Stimulated activated CD4-positive, alpha-beta T cell treated with anti-CD3 and anti-CD28 coated beads, Interleukin-15, amount 100 ng/mL, for 1 hour (primary cell): ENCODE measurements around the gene EHD4.
A peak's percentile ranks its signal among the peaks of the same experiment; 100 is the strongest.

ENCODE experiments used
- DNase-seq, 2 donors: peaks; one replicate each; pipeline ENCODE4 v3.0.0-alpha.2; 2020; ENCODE audit warnings: low read depth in 1 of 2, low spot score in 1 of 2

Gene EHD4

DNA sequence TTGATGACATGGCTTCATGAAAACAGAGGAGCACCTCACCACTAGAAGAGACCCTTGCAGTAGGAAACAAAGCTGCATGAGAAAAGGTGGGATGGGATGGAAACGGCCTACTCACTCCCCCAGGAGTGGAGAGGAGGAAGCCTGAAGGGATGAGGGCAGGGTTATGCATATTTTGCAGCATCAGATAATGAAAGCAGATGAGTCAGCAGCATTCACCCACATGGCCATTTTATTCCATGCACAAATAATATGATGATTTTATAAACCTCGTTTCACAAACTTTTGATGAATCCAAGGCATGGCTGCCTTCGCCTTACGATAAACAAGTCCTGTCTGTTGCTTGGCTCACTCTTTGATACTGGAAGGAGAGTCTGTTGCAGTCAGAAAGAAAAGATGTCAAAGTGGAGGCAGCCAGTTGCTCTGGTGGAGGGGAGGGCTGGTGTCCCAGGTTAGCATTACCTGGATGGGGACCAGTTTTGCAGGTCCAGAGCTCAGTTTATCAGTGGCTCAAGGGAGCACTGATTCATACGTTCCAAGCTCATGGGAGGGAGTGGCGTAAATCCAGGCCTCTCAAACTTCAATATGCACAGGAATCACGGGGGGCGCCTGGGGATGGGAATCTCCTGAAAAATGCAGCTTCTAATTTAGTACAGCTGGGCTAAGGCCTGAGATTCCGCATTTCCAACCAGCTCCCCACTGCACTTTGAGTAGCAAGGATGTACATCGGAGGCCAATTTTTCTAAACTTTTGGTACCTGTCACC lies 9.2 kb upstream of the EHD4 start:
- no peak for DNase-seq

DNA sequence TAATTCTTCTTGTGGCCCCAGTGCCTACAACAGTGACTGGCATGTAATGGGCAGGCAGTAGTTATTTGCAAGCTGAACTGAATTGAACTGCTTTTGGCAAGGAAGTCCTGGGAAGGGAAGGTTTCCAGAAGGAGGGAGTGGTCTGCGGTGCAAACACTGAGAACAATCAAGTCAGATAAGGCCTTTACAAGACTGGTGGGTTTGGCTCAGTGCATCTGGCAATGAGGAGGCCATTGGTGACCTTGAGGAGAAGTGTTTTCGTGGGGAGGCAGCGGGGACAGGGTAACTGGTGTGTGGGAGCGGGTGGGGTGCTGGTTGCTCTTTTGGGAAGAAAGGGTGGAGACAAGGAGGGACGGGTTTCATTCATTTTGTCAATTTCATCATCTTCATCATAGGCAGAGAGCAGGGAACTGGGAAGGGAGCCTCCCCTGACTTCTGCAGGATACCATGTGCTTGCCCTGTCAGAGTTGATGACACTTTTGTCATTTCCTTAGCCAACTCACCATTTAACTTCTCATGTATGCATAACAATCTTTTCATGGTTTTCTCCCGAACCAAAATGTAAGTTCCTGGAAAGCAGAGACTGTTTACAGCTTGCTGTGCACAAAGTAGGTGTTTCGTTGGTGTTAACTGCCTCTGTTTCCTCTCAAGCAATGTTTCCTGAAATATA lies 8.4 kb upstream of the EHD4 start:
- no peak for DNase-seq

DNA sequence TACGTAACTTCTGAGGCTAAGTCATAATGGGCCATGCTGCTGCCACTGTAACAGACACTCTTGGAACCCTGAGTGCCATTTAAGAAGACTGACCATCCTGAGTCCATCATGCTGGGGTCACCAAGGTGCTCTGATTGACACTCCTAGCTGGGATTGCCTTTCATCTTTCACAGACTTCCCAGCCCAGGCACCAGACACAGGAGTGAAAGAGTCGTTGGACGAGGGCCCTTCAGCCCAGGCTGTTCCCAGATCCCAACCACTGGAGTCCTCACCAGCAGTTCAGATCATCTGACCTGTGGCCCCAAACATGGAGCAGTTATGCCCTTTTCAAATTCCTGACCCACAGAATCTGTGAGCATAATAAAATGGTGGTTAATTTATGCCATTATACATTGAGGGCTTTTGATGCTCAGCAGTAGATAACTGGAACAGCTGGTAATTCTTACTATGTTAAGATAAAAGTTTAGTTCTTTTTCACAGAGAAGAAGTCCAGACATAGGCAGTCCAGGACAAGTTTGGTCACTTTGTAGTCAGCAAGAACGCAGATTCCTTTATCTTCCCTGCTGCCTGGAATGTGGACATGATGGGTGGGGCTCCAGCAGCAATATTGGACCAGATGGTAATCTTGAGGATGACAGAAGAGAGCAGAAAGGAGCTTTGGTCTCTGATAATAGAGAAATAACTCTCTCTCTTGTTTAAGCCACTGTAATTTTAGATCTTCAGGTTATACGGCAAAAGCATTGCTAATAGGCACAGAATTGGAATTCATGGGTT lies 7.3 kb upstream of the EHD4 start:
- DNase-seq: no peak

DNA sequence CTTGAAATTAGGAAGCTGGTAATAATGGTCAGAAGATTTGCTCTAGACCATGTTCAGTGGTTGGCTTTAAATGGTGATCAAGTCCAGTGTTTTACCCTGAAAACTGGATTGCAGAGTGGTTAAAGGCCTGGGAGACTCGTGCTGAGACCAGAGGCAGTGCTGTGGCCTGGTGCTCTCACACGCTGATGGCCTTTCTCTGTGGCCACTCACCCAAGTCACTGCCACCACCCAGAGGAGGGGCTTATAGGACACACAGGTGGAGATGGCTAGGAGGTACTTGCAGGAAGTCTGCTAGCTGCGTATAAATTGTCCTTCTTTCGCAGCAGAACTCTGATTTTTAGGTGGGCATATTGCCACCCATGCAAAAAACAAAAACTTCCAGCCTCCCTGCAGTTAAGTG lies 6.2 kb upstream of the EHD4 start:
- DNase-seq: no peak

DNA sequence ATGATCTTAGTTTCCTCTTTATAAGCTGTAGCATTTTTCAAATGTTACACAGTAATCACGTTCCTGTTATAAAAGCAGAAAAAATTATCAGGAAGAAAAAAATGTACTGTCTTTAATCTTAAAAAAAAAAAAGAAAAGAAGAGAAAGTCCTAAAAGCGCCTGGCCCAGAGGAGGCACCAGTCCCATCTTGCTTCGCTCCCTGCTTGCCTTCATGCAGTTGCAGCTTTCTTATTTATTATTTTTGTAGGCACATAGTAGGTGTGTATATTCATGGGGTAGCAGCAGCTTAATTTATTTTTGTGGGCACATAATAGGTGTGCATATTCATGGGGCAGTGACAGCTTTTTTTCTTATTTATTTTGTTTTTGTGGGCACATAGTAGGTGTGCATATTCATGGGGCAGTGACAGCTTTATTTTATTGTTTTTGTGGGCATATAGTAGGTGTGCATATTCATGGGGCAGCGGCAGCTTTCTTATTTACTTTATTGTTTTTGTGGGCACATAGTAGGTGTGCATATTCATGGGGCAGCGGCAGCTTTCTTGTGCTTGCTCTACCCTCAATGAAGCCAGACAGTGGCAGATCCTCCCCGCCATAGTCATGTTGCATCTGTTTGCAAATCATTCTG lies 5.5 kb upstream of the EHD4 start:
- DNase-seq: no peak

DNA sequence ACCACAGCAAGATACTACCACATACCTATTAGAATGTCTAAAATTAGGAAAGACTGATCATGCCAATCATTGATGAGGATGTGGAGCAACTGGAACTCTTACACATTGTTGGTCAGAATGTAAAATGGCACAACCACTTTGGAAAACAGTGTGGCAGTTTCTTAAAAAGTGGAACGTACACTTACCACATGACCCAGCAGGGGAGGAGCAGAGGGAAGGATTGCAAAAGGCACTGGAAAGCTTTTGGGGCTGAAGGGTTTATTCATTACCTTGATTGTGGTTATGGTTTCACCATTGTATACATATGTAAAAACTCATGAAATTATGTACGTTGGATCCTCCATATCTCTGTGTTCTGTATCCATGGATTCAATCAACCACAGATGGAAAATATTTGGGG lies 3.3 kb upstream of the EHD4 start:
- no peak for DNase-seq

DNA sequence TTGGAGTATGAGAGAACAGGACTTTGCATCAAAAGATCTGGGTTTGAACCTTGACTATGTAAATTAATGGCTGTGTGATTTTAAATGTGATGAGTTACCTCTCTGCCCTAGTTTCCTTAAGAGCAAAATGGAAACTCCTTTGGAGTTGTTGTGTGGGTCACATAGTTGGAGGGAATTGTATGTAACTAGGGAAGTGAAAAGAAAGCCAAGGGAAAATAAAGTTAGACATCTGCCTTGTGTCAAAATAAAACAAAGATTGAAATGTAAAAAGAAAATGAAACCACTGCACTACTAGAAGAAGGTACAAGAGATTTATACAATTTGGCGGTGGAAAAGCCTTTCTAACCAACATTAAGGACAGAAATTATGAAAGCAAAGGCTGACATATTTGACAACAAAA lies 1.7 kb upstream of the EHD4 start:
- DNase-seq: no peak

DNA sequence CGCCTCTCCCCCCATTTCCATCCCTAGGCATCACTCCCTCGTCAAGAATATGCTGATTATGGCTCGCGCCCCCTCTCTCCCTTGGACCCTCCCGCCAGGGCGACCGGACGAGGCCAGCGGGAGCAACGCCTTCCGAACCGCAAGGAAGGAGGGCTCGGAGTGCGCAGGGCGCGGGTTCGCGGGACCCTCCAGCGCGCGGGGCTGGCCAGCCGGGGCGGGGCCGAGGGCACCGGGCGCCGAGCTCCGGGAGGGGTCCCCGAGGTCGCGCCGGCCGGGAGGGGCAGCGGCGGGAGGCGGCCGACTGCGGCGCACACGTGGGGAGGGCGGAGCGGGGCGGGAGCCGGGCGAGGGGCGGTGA lies 483 bp downstream of the EHD4 start:
- DNase-seq: no peak

DNA sequence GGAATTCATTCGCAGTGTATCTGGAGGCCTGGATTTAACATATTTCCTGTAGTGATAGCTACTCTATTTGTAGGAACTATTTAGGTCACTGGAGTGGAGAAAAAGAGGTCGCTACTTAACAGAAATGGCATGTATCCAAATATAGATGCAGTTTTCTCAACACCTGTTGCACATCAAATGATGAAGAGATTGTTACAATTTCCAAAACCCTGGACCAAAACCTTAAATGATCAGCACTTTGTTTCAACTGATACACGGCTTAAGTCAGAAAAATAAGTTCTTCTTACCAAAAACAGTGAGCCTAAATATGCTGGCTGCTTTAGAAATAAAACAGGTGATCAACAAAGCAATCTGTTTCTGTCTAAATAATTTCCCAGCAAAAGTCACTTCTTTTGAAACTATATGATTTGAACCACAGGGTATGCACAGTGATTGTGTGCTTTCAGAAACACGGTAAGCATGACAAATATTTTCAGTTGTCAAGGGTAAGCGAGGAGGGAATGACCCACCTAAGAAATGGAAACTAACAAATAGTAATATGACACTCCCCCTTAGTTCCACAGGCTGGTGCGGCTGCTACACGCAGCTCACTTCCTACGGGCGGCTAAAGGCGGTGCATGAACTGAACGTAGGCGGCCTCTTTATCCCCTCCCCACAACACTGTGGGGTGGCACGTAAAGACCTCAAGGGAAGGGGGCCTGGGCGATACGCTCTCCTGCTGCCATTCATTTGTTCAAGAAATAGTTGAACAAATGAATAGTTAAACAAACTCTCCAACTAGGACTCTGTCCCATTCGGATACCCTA lies 1.1 kb downstream of the EHD4 start:
- peak; percentile 54 for DNase-seq

DNA sequence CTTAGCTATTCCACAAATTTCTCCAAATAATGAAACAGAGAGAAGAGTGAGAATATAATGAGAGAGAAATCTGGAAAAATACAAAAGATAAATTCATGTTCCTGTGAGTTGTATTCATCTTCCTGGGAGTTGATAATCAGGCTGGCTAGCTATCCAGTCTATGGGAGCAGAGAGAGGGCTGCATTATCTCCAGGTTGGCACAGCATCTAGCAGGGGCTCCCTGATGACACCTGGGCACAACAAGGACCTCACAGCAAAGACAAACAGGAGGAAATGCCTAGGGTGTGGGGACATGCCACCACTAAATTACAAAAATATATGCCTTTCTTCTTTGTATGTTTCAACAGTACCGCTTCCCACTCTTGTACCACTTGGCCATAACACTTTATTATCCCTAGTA lies 1.9 kb downstream of the EHD4 start:
- no peak for DNase-seq

DNA sequence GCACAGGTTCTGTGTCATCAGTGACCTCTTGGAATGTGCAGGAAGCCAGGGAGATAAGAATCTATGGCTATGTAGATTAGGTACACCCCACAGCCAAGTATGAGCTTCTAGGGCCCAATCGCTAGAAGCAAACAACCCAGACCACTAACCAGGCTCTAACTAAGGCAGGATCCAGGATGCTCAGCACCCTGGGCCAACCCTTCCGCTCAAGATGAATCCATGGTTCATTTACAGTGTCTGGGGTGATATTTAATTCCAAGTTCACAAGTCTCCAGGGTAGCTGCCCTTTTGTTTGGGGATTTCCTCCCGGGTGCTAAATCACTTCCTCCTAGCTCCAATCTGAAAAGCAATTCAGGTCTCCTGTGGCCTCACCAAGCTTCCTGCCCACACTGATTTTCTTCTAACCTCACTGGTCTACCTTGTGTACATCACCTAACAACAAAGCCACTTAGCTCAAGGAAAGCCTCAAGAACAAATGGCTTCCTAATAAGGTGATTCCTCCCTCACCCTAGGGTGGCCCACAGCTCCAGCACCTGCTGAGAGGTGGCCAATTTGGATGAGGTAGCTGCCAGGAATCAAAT lies 2.4 kb downstream of the EHD4 start:
- DNase-seq: no peak

DNA sequence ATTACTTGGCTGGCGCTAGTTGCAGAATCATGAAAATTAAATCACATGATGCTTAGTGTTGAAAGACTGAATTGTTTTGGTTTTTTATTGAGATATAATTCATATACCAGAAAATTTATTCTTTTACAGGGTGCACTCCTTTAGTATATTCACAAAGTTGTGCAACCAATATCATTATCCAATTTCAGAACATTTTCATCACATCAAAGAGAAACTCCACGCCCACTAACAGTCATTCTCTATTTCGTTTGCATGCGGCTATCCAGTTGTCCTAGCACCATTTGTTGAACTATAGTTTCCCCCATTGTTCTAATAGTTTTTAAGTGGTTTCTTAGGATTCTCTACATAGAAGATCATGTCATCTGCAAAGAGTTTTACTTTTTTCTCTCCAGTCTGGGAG lies 3.7 kb downstream of the EHD4 start:
- no peak for DNase-seq

DNA sequence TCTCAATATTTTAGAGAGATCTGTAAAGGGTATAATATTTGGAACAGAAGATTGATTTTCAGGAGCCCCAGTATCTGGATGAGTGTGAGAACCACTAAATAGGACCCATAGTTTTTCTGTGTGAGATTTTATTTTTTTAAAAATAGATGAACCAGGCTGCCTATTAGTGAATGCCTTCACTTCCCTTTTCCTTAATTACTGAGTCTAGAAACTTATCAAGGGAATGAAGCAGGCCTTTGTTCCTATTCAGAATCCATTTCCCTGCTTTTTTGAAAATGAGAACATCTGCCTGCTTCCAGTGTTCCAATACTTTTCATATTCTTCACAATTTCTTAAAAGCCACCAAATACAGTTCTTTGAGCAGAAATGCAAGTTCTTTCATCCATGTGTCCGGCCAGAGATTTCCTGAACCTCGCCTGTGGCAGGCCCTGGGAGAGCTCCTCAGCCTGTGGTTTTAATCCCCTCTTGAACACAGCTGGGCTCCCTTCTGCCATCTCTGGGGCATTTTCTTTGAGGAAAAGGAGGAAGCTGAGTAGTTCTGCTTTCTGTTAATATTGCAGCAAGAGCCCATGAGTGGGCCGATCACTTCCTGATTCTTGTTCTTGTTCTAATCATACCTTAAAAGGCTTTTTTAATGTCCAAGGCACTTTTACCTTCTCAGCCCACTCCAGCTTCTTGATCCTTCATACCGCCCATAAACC lies 4.7 kb downstream of the EHD4 start:
- no peak for DNase-seq

DNA sequence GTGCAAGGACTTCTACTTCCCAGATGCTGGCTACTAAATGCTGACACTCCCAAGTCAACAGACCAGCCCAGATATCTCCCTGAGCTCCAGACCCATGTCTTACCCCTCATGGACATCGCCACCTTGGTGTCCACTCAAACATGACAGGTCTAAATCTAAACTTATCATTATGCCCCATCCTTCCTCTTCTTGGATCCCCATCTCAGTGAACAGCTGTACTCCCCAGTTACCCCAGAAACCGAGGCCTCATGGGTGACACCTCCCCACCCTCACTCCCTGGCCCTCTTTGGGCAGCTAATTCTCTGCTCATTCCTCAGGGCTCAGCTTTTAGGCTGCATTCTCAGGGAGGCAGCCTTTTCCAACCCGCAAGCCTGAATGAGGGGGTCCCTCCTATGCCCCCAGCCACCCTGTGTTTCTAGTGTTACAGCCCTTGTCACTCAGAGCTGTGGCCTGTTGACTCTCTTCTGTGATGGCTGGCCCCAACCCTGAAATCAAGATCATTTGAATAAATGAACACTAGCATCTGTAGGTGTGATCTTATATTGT lies 5.4 kb downstream of the EHD4 start:
- no peak for DNase-seq

DNA sequence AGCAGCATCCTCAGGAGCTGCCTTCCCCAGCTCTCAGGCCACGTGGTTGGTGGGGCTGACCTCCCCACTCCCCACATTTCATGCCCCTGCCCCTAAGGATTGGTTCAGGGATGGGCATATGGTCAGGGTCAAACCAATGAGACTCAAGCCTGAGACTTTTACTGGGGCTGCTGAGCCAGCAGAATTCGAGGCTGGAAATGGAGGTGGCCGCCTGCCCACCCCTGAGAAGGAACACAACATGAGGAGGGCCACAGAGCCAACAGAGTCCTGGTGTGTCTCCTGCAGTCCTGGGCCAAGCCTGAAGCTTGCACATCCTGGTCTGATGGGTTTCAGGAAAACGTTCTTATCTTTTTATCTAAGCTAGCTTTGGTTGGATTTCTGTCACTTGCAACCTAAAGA lies 5.9 kb downstream of the EHD4 start:
- no peak for DNase-seq

DNA sequence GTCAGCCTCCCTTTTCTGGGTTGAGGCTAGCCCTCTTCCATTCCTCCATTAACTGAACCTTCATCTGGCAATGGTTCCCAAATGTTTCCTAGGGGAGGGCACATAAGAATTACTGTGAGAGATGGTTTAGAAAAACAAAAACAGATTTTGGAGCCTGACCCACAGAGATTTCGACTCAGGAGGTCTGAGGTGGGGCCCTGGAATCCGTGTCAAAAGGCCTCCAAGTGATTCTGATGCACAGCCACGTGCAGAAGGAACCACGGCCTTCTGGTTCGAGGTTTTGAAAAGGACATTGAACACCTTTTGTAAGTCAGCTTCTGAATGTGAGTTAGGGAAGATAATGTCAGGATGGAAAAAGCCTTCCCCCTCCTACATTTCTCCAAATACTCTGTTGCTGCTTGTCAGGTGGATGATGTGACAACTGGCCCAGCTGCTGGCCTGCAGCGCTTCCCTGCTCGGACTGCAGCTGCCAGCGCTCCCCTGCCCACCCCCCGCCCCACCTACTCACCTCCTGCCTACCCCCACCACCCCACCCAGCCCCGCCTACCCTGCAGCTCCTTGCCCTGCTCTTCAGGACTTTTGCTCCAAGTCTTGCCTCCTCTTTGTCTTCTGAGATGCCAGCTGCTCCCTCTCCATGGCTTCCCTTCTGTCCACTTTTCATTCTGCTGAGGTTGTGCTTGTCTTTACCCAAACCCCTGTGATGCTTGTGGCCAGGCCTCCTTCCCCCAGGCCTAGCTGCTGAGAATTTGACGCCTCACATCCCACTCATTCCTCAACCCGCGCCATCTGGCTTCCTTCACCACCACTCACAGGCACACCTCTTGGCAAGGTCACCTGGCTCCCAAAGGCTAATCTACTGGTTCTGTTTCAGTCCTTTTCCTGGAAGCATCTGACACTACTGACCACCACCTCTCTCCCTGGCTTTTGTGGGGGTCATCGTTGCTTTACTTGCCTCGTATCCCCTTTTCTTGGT lies 6.6 kb downstream of the EHD4 start:
- DNase-seq: no peak

DNA sequence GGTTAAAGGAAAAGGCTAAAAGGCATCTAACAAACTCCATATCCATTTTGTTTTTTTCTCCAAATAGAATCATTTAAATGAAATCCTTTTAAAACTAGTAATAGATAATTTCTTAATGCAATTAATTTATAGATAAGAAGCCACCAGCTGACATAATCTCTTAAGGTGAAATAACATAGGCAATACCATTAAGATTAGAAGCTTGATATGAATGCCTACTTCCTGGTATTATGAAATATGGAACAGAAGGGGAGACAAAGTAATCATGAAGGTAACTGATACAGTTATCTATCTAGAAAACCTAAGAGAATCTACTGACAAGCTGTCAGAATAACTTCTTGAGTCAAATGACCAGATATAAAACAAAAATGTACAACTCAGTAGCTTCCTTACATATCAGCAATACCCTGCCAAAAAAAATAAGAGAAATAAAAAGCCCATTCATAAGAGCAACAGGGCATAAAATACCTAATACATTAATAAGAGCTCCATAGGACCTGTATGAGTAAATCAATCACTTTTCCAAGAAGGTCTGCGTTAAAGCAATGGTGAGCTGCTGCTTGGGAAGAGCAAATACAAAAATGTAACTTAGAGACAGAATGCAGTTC lies 10.7 kb downstream of the EHD4 start:
- DNase-seq: no peak

DNA sequence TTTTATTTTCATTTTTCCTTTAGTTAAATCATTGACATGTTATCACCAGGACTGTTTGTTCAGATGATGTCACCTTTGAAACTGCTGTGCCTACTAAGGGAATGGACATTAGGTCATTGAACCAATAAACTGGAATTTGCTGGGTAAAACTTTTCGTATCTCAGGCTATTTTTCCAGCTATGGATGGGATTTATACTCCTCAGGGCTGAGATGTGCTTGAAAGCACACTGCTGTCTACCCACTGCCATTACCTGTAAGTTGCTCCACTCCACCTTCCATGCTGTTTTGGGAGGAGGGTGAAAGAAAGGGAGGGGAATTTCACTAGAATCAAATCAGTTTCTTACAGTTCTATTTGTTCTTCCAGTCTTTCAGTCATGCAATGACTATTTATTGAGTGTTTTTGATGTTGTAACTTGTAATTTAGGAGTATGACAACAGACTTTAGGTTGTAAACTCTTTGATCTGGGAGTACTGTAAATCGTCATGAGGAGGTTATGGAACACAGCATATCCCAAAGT lies 11.3 kb downstream of the EHD4 start:
- no peak for DNase-seq
